Measurements from ENCODE around the gene KLHL1.
"Not testable (repeated sequence)": the region's sequence is repeated elsewhere in the genome, so short reads cannot be mapped to it uniquely, and the experiment has no call there.

Gene KLHL1, protein sequence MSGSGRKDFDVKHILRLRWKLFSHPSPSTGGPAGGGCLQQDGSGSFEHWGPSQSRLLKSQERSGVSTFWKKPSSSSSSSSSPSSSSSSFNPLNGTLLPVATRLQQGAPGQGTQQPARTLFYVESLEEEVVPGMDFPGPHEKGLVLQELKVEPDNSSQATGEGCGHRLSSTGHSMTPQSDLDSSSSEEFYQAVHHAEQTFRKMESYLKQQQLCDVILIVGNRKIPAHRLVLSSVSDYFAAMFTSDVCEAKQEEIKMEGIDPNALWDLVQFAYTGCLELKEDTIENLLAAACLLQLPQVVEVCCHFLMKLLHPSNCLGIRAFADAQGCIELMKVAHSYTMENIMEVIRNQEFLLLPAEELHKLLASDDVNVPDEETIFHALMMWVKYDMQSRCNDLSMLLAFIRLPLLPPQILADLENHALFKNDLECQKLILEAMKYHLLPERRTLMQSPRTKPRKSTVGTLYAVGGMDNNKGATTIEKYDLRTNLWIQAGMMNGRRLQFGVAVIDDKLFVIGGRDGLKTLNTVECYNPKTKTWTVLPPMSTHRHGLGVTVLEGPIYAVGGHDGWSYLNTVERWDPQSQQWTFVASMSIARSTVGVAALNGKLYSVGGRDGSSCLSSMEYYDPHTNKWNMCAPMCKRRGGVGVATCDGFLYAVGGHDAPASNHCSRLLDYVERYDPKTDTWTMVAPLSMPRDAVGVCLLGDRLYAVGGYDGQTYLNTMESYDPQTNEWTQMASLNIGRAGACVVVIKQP

DNA sequence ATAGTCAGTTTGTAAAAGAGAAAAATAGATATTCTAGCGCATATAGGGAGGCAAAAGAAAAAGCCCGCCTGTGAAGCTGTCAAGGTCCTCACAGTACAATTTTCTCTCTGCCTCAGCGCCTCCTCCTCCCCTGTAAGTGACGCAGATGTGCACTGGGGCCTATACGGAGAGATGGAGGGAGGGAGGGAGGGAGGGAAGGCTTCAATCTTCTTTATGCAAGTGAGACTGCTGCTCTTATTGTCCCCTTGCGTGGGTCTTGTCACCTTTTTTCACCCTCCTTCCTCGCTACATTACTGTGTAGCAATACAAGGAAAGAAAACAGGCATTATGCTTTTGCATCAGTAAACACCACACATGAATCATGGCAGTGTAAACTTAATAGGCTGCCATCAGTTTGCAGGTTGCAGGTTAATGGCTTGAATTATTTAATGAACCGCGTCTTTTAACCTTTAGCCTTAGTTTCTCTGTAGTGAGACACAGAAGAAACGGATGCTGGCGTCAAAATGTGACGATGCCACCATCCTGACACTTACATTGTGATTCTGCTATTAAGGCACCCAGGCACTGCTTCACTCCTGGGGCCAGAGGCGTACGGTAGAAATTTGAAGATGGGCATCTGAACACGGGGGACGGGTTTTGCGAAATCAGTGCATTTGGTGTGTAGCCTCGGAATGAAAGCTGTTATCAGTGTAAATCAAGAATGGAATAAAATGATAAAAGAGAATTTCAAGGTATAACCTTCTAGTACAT, at the start of gene KLHL1:
Gene KLHL1, minus strand, starts transcription at position 97 of the 750 bp plus-strand sequence. CDS start 753 bp downstream, outside the sequence.
- DNase-seq = peak; percentile 53

DNA sequence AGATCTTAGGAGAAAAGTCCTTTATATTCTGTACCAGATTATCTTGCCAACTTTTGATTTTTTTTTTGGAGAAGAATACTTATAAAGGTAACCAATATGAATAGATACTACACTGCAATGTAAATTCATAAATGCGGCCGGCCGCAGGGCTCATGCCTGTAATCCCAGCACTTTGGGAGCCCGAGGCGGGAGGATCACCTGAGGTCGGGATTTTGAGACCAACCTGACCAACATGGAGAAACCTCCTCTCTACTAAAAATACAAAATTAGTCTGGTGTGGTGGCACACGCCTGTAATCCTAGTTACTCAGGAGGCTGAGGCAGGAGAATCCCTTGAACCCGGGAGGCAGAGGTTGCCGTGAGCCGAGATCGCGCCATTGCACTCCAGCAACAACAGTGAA, 34.4 kb upstream of the KLHL1 start:
- not testable (repeated sequence) for DNase-seq

DNA sequence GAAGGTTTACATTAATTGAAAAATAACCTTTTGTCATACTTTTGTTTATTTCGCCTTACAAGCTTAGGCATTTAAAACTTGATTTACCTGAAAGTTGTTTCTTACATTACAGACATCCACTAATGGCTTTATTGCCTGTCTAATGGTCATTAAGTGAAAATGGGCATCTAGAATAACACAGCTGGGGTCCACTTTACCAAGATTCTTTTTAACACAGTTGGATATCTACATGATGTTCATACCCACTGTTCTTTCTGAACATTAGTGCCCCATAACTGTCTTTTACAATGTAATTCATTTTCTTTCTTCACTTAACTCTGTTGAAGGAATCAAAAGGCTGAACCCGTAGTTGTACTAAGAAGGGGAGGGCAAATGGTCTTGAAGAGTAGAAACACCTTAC, 19.8 kb upstream of the KLHL1 start:
- no peak for DNase-seq

DNA sequence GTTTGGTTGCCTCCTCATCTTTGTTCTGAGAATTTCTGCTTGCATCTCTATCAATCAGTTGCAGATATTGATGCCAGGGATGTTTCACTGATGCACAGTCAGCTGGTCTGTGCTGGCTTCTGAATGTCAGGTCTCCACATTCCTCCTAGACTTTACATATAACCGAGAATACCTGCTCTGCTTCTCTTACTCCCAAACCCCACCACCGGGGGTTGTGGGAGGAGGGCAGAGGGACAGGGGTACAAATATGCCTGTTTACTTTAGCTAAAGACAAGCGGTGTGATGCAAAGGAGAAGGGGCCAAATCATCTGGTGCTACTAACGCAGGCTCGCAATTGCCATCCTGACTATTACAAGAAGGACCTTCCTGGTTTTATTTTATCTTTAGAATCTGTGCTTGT, 17.4 kb upstream of the KLHL1 start:
- no peak for DNase-seq

DNA sequence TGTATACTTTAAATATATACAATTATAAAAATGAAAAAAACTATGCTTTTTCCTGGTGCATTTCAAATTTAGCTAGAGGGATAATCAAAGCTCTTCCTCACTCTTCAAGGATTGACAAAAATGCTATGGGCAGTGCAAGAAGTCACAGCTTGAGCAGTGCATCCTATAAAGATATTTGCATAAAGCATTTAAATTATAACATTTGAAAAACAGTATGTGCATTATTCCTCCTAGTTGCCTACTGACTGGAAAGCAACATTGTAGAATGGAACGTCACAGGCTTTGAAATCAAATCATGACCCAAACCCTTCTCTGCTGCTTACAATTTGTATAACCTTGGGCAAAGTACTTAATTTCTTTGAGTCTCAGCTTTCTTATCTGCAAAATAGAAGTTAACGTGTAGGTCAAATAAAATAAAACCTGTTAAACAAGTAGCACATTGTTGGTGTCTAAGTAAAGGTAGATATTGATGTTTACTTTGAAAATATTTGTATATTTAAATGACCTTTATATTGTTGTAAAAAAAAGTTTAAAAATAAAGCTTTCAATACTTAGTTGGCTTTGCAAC, 9.2 kb upstream of the KLHL1 start:
- DNase-seq = no peak

DNA sequence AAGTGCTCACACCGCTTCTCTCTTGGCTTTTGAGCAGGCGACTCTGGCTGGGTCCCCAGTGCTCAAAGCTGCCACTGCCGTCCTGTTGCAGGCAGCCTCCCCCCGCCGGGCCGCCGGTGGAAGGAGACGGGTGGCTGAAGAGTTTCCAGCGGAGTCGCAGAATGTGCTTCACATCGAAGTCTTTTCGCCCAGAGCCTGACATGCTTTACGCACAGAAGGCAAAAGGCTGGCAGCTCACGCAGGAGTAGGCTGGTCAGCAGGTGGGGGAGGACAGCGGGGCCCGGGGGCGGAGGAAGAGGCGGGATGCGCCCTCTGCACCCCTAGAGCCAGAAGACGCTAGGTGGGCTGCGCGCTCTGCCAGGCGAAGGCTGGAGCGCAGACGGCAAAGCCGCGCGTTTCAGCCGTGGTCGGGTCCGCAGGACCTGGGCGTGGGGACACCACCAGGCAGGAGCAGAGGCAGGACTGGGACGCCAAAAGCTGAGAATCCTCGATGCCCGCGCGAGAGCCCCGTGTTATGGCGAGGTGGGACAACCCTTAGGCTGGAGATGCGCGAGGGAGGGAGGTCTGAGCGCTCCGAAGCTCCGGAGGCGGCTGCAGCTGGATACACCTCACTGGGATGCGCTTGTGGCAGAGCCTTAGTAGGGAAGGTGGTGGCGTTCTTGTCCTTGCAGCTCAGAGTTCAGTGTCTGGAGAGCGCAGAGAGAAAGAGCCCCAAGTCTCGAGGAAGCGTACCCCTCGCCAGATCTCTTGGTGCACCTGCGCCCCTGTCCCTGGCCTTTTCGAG, 562 bp downstream of the KLHL1 start, which contains the start of gene ATXN8OS:
Gene ATXN8OS, plus strand, starts transcription at position 329 of the 784 bp plus-strand sequence.
- peak; percentile 73 for DNase-seq

DNA sequence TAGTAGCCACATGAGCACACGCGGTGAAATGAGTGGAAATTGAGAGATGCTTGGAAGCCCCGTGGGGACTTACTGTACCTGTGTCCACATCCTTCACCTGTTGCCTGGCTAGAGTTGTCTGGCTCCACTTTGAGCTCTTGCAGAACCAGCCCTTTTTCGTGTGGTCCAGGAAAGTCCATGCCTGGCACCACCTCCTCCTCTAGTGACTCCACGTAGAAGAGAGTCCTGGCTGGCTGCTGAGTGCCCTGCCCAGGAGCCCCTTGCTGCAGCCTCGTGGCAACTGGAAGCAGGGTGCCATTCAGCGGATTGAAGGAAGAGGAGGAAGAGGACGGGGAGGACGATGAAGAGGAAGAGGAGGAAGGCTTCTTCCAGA, 1.1 kb downstream of the KLHL1 start:
- peak; percentile 43 for DNase-seq

DNA sequence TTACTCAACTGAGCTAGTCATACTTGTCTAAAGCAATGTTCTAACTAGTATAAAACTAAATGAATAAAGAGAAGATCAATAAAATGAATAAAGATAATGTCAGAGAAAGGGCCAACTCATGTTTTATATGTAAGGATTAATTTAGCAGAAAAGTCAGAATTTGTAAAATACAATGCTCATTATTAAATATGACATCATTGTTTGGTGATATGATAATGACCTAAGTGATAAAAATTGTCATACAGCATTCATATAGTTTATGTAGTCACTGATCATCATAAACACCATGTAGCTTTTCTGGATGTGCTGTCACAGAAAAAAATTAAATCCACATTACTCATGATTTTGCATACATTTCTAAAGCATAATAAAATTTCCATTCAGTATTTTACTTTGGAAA, 3.8 kb downstream of the KLHL1 start:
- DNase-seq = no peak

DNA sequence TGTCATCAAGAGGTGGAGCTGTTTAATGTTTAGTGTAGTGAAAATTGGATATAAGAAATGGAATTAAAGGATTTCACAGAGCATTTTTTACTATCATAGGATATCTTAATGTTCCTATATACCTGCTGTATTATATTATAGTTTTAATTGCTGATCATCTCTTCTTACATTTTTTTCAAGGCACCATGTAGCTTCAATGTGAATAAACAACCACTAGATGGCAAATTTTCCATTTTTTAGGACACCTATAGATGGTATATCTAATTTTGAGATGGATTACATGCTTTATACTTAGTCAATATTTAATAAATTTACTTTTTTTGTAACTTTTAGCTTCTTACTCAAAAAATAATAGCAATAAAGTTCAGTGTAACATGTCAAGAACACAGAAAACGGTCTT, 9.6 kb downstream of the KLHL1 start:
- DNase-seq = peak; percentile 57

DNA sequence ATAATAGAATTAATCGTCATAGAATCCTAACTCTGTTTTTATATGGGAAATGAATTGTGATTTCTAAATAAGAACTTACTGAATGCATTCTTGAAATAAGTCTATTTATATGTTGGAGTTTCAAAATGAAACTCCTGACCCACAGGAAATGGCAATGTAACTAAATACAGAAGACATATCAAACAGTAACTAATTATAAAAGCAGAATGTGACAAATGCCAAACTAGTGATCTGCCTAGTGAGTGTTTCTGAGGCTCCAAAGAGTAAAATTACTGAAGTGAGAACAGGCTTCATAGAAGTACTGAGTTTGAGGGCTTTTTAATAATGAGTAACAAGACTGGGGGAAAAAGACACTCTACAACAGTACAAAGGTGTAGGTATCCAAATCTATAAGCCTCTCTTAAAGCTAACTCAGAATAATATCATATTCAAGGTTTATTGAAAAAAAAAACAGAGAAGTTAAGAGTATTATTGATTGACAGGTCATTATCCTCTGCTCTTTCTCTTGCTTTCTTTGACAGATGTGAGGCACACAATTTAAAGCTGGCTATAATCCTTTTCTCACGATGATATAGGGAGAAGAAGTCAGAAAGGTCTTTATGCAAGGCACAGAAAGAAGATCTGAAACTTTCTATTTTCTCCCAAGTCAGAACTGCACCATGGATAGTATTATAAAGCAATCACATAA, 18.1 kb downstream of the KLHL1 start:
- DNase-seq = peak; percentile 68

DNA sequence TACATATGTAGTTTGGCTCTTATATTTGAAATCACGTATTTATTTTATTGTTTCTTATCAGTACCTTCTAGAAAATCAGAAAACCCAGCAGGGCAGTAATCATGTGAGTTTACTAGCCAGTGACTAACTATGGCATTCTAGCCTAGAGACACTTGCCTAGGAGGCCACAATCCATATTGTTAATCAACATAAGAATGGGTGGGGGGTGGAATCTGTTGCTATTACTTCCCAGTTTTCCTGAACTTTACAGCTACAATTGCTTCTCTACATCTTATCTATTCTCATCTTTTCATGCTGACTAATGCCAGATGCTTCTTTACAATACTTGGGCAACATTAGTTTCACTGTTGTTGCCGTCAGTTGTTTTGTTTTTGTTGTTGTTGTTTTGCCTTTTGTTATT, 19.3 kb downstream of the KLHL1 start:
- no peak for DNase-seq

DNA sequence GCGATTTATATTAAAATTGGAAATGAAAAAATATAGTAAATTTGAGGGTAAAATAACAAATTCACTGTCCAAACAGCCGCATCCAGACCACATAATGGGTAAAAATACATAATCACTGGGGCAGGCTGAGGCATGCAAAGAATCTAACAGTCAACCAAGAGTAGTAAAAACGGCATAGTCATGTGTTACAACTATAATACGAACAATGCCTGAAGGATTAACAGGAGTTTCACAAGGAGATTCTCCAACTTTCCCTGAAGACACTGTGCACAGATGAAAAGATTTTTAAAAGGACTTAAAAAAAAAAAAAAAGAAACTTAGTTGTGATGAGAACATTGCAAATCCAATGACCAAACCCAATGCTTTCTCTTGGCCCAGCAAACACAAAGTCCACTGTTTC, 21.0 kb downstream of the KLHL1 start:
- DNase-seq = no peak

DNA sequence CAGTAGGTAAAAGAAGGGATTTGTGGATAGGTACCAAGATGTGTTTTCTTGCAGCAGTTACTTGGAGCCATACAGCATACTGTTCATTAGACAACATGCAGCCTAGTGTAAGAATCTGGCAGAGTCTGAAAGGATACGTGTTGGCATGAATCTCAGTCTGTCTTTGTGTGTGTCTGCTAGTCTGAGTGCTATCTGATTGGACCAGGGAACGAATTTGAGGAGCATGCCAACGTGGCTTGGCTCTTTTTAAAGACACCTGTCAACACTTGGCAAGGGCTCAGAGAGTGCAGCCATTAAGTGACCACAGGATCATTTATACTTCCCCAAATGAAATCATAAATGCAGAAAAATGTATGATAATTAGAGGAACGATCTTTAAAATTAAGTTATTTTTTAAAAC, 28.2 kb downstream of the KLHL1 start:
- DNase-seq = no peak

DNA sequence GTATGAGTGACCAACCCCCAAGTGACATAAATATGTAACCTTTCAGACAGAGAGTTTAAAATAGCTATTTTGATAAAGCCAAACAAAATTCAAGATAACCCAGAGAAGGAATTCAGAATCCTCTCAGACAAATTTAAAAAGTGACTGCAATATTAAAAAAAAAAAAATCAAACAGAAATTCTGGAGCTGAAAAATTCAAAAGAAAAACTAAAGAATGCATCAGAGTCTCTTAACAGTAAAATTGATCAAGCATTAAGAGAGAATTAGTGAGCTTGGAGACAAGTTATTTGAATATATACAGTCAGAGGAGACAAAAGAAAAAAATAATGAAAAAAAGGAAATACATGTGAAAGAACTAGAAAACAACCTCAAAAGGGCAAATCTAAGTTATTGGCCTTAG, 53.7 kb downstream of the KLHL1 start:
- no peak for DNase-seq

DNA sequence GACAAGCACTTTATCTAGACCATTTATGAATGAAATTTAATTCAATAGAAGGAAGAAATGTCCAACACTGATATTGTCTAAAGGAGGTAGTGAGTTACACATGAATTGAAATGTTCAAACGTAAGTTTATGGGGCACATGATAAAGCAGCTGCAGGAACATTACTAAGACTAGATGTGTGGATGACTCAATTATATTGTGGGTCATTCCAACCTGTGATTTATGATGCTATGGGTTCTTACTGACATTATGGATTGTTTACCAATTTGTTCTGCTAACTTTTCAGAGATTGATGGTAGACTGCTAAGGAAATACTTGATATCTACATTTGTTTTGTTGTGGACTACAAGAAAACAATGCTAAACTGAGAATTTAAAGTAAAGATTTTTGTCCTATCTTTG, 56.7 kb downstream of the KLHL1 start:
- no peak for DNase-seq

DNA sequence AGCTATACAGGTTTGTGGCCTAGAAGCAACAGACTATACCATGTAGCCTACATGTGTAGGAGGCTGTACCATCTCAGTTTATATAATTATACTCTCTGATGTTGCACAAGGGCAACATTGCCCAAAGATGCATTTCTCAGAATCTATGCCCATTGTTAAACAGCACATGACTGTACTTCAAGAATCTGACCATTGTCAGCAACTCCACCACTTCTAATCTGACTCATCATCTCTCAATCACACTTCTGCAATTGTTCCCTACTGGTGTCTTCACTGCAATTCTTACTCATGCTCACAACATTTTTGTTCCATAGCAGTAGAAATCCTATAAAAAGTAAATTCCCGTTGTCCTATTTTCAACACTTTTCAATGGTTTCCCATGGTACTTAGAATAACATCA, 64.6 kb downstream of the KLHL1 start:
- DNase-seq = no peak

DNA sequence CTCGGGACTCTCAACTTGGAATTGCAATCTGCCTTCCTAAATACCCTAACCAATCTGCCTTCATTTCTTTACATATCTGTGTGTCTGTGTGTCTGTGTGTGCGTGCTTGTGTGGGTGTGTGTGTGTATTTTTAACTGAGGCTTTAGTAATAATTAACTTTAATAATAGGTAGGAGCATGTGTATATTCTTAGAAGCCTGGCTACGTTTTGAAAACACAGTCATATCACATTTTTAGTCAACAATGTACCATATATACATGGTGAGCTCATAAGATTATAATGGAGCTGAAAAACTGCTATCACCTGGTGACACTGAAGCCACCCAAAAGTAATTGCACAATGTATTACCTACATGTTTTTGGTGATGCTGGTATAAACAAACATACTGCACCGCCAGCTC, 66.1 kb downstream of the KLHL1 start:
- DNase-seq = no peak

DNA sequence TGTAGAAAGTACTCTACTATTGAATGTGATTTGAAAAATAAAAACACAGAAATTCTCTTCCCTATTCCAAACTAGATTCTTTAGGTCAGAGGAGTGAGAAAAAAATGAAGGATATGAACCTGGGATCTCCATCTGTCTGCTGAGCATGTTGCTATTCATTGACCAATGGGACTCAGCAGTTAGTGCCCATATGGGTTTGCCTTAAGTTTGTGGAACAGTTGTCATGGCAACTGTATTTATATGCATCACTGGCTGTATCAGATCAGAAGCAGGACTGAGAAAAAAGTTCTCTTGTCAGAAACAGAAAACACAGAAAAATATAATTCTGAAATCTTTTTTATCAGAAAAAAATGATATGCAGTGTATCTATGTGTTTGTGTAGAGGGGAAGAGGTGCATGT, 74.0 kb downstream of the KLHL1 start:
- DNase-seq = peak; percentile 24

DNA sequence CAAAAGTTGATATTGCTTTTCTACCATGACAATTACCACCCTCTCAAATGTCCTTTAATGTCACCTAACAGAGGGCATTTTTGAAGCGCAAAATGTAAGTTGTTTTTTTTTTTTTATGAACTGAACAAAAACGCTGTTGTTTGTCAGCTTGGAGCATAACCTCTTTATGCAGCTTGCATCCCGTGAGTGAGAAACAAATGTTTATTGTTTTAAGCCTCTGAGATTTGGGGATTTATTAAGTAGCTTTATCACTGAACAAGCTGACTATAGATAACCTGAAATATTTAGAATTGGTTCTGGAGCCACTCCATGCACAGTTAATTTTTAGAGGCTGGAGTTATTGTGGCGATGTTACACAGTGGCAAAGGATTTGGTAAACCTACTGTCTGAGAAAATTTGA, 80.7 kb downstream of the KLHL1 start:
- DNase-seq = peak; percentile 73

DNA sequence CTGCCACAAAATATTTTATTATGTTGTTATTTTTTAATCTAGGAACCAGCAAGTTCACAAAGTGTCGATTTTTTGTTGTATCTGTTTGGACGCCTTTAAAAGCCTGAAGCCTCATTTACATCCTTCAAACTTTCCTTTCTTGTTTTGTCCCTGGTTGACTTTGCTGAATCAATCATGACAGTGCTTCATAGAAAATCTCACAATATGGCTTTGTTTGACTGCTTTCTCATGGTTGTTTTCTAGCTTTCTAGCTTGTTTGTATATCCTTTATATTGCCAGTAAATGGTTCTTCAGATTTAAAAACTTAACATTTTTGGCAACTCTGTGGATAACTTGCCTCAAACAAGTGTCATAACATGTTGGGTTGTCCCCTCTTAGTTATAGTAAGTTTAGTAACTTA, 84.7 kb downstream of the KLHL1 start:
- no peak for DNase-seq

DNA sequence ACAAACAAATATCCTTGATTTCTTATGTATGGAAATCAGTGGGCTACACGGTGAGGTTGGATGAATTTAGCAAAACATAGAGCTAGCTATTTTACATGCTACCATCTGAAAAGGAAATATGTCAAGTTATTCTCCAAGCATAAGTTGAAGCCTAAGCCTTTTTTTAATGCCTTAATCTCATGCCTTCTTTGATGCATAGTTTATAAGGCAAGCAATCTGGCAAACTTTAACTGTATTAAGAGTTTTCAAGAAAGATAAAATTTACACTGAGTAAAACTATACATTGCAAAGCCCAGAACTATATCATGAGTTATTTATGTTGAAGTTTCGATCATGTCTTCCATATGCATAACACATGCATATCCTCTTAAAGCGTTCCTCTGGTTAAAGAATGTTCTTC, 85.6 kb downstream of the KLHL1 start:
- no peak for DNase-seq

DNA sequence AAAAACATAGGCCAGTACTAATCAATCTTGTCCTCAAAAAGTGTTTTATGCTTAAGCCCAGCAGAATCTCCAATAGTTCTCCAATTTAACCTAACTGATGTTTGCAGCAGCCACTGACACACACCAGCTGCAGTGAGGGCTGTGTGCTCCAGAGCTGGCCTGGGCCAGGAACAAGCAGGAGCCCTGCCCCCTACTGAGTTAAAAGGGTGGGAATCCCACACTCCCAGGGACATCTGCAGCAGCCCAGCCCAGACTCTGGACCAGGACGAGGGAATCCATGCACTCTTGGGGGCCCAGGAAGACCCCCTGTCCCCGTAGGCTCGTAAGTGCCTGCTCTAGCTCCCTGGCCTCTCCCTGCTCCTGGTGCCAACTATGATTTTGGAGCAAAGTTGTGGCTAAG, 92.1 kb downstream of the KLHL1 start:
- no peak for DNase-seq
